B cell (primary cell): ENCODE results near the gene TBCCD1.
A peak's percentile ranks its signal among the peaks of the same experiment; 100 is the strongest.

Source experiments
- CTCF ChIP-seq: fragments of 200-600 bp; IDR thresholded peaks from one replicate; pipeline ENCODE4 v1.8.0; 2022; ENCODE audit warnings: antibody characterized with exemption, mild to moderate bottlenecking
- EZH2 ChIP-seq: IDR thresholded peaks from 2 replicates; pipeline ENCODE4 v1.6.1; 2012; ENCODE audit warnings: borderline replicate concordance, low read depth, mild to moderate bottlenecking, moderate library complexity, low read length; ENCODE audit not compliant: insufficient read depth, poor library complexity, severe bottlenecking

- TF ChIP-seq CTCF (peak; percentile 21), EZH2 (no peak)
Observed at GRCh38 chr3:186524616-186525015, 42.5 kb downstream of the TBCCD1 start.
